HG02763 (cell line): Measurements from ENCODE around the gene RELB.

Experiments used
- ATAC-seq: cut with Tn5 transposase; IDR thresholded peaks from one replicate; pipeline ENCODE4 v1.9.1; 2021; ENCODE audit warnings: mild to moderate bottlenecking, moderate library complexity; ENCODE audit not compliant: unreplicated experiment

The RELB gene

DNA sequence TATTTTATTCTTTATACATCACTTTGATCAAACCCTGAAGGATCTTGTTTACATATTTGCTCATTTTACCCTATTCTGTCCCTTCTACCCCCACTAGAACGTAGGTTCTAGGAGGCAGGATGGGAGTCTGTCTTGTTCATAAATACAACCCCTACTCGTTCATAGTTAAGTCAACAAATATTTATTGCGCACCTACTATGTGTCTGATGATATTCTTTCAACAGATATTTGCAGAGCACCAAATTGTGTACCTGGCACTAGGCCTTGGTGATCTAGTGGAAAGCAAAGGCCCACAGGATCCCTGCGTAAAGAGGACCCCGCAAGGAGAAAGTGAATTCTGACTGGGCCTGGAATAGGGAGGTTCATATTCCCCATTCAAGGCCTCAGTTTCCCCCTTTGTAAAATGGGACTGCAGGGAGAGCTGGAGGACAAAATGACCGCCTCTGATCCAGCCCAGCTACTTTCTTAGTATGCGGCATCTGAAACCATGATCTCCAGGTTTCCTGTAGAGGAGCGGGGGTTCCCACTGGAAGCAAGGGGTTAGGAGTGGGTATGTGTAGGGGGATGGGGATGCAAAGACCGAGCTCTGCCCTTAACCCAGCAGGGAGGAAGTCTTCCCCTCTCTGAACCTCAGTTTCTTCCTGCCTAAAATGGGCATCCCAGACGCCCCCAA lies 77.3 kb downstream of the RELB start:
- ATAC-seq: no peak

DNA sequence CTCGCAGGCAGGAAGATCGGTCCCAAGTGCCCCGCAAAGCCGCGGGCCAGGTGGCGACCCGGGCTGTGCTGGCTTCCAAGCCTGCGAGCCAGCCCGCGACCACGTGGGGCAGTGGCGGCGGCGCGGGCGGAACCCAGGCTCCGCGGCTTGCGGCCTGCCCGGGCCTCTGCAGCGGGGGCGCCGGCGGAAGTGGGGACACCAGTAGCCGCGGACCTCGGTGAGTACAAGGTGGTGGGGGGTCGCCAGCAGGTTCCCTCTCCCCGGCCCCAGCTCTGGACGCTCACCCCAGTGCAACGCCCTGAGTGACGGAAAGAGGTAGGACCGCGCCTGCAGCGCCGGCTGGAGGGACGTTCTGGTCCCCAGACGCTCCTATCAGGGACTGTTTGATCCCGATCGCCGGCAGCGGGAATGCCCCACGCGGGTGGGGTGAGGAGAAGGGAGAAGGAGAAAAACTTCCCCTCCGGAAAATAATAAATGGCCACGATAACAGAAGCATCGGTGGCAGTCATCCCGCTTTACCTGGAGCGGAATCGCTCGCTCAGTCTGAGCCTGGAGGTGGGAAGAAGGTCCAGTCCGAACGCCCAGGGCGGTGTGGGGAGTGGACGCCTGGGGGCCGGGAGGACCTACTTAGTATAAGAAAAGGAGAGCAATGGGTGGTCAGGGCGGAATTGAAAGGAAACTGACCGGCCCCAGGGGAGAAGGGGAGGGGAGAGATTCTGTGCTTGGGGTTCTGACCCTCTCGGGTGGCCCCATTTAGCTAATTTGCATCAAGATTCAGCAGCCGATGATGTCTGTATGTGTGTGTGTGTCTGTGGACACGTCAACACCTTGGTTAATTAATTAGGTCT lies 78.0 kb downstream of the RELB start, which contains the start of gene GEMIN7:
TSS of gene GEMIN7 (plus strand) at position 198 of the 848 bp plus-strand sequence. CDS start 10,855 bp downstream, outside the sequence.
- peak; percentile 39 for ATAC-seq

DNA sequence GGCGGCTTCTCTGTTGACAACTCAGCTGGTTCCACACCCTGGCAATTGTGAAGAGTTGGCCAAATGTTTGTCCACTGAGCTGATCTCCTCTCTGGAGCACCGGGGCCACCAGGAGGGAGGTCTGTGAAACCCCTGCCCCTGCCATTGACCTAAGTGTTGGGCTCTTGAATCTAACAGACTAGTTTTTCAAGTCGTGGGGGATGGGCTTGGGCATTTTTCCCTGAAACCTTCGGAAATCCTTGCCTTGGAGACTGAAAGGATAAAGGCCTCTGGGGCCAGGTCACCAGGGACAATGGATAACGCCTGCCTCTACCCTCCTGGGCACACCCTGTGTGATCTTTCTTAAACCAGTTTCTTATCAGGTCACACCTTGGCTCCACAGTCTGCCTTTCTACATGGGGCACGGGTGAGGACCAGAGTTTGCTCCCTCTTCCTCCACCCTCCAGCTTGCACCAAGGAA lies 78.7 kb downstream of the RELB start:
- no peak for ATAC-seq

DNA sequence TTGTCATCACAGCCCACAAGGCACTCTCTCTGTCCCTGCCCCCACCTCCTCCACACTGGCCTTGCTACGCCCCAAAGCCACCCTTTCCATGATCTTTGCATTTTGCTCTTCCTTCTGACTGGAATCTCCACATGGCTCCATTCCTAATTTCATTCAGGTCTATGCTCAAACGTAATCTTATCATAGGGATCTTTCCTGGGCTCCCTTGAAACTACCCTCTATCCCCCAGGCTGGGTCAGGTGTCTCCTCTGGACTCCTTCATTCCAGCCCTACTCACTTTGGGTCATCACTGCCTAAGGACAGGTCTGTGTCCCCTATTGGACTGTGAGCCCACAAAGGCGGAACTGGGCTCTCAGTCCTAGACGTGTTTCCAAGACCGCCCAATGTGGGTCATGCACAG lies 80.9 kb downstream of the RELB start:
- ATAC-seq: no peak

DNA sequence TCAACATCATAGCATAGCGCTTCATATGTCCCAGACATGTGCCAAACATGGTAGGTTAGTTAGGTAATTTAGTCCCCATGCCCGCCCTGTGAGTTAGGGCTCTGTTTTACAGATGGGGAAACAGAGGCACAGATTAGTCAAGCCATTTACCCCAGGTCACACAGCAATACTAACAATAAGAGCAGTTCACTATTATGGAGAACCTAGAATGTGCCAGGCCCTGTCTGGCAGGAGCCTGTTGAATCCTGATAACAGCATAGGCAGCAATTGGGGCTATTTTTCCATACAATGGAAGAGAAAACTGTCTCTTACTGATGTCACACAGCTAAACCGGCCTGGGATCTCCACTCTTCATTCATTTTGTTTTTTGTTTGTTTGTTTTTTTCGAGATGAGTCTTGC lies 85.2 kb downstream of the RELB start:
- ATAC-seq: no peak

DNA sequence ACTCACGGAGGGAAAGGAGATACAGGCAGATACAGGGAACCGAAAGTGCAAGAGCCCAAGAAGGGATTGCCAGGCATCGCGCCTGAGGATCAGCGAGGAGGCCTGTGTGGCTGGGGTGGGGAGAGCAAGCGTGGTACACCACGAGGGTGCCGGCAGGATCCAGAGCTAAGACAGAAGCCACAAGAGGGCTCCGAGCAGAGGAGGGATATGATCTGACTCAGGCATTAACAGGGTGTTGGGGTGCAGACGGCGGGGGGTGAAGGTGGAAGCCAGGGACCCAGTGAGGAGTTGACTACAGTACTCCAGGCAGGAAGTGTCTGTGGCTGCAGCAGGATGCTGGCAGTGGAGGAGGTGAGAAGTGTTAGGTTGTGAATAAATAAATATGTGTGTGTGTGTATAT lies 86.3 kb downstream of the RELB start:
- no peak for ATAC-seq
